GM12874 (cell line): Measurements from ENCODE around the gene ECE1.

ENCODE experiments used
- TF ChIP-seq, protein P1 (sequence below): IDR thresholded peaks from 2 replicates; pipeline ENCODE4 v1.5.1; 2011; ENCODE audit warnings: low read depth, mild to moderate bottlenecking, control low read depth, low read length, moderate library complexity; ENCODE audit not compliant: insufficient read depth

Gene ECE1

DNA sequence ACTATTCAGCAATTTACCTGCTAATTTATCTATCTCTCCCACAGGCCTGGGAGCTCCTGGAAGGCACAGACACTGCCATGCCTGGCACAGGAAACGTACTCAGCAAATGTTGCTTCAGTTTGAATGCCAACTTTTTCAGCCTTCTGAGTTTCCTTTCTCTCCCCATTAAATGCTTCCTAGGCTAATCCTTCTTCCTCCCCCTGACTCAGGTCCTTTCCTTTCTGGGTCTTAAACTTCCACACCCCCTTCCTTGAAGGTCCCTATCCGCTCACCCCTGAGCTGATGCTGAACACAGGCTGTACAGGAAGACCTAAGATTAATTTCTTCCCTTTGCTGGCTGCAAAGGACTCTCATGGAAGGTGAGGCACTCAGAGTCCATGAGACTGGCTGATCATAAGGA, 40.3 kb upstream of the ECE1 start:
- TF ChIP-seq, protein P1, sequence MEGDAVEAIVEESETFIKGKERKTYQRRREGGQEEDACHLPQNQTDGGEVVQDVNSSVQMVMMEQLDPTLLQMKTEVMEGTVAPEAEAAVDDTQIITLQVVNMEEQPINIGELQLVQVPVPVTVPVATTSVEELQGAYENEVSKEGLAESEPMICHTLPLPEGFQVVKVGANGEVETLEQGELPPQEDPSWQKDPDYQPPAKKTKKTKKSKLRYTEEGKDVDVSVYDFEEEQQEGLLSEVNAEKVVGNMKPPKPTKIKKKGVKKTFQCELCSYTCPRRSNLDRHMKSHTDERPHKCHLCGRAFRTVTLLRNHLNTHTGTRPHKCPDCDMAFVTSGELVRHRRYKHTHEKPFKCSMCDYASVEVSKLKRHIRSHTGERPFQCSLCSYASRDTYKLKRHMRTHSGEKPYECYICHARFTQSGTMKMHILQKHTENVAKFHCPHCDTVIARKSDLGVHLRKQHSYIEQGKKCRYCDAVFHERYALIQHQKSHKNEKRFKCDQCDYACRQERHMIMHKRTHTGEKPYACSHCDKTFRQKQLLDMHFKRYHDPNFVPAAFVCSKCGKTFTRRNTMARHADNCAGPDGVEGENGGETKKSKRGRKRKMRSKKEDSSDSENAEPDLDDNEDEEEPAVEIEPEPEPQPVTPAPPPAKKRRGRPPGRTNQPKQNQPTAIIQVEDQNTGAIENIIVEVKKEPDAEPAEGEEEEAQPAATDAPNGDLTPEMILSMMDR, result no peak

DNA sequence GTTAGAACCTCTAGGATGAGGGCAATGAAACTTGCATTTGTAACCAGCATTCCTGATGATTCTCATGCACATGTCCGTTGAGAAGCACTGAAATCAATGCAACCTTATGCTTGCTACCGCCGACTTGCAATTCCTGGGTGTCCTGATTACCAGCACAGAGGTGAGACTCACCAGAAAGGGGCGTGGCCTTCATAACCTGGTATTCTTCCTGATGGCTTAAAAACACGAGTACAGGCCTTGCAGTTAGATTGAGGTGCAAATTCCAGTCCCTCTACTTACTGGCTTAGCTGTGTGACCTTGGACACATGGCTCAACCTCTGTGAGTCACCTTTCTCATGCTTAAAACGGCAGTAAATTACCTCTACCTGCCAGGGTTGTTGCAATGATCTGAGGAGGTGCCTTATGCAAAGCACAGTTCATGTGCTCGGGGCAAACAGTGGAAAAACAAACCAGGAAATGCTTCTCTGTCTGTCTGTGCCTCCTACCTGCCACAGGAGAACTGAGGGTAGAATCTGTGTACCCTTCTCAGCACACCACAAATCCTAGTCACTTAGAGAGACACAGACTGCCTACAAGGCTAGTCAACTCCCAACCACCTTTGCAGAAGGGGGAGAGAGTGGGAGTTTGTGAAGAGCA, 39.1 kb upstream of the ECE1 start:
- TF ChIP-seq, protein P1, result no peak

DNA sequence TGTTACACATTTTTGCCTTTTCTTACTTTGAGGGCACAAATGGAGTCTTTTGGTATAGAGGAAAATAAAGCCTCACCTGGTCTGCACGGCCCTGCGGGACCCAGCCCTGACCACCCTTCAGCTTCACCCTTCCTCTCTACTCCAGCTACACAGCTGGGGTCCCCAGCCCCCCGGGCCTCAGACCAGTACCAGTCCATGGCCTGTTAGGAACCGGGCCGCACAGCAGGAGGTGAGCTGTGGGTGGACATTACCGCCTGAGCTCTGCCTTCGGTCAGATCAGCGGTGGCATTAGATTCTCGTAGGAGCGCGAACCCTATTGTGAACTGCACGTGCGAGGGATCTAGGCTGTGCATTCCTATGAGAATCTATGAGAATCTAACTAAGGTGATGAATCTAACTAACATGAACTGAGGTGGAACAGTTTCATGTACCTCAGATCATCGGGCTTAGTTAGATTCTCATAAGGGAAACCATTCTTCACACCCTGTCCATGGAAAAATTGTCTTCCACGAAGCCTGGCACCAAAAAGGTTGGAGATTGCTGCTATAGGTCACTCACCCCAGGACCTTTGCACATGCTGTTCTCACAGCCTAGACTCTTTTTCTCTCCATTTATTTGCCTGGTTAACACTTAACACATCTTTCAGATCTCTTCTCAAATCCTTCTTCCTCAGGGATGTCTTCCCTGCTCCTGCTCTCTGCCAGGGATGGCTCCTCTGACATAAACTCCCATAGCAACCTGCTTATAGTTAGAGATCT, 37.5 kb upstream of the ECE1 start:
- TF ChIP-seq, protein P1, result no peak

DNA sequence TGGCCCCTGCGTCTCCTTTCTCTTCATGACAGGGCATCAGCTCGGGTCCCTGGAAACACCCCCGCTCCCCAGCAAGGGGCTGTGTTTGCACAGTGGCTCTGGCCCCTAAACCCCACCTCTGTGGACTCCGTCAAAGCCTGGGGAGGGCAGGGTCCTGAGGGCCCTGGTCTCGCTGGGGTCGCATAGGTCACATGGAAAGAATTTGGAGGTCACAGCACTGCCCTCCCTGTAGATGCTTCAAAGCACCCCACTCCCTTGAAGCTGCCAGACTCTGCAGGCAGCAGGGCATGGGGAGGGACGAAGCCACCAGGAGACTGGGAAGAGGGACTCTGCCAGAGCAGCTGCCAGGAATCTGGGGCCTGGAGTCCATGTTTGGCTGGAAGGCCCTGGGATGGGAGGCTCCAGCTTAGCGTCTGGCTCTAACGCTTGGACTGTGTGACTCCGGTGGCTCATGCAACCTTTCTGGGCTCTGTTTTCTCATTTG, 36.6 kb upstream of the ECE1 start:
- TF ChIP-seq, protein P1, result no peak

DNA sequence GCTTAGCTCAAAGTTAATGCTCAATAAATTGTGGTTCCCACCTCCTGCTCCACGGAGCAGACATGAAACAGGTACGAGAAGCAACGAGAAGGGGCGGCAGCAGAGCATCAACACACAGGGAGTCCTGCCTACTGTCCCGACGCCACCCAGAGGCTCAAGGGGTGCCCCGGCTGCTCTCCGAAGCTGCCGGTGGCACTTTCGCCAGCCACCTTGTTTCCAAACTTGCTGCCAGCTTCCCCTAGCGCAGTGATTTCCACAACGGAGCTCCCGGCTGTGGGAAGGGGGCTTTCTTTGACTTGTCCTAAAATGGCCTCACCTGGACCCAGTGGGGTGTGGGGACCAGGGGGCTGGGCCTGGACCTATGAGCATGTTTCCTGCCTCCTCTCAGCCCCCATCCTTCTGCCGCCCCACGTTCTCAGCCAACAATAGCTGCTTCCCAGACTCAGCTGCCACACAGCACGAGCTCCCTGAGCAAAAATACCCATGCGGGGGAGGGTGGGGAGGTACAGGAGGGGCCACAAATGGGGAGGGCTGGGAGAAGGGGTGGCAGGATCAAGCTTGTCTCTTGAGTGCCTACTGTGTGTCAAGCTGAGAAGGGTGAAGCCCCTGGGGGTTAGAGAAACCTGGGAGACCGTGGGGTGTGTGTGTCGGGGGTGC, 35.6 kb upstream of the ECE1 start:
- TF ChIP-seq, protein P1, result no peak

DNA sequence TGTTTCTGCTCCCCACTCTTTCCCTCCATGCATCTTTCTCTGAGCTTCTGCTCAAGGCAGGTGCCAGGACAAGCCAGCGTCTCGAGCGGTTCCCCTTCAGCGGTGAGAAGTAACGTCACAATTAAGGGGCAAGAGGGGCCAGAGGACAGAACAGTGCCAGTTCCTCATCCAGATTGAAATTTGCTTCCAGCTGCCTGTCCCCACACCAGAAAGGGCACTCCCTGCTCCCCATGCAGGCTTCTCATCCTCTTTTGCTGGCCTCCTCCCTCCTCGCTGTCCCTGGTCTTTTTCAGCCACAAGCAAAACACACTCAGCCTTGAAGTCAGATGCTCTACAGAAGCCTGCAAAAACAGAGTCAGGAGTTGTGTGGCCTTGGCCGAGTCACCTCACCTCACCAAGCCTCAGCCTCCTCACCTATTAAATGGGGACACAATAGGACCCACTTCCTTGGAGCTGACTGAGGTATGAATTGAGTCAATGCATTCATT, 35.0 kb upstream of the ECE1 start:
- TF ChIP-seq, protein P1, result no peak

DNA sequence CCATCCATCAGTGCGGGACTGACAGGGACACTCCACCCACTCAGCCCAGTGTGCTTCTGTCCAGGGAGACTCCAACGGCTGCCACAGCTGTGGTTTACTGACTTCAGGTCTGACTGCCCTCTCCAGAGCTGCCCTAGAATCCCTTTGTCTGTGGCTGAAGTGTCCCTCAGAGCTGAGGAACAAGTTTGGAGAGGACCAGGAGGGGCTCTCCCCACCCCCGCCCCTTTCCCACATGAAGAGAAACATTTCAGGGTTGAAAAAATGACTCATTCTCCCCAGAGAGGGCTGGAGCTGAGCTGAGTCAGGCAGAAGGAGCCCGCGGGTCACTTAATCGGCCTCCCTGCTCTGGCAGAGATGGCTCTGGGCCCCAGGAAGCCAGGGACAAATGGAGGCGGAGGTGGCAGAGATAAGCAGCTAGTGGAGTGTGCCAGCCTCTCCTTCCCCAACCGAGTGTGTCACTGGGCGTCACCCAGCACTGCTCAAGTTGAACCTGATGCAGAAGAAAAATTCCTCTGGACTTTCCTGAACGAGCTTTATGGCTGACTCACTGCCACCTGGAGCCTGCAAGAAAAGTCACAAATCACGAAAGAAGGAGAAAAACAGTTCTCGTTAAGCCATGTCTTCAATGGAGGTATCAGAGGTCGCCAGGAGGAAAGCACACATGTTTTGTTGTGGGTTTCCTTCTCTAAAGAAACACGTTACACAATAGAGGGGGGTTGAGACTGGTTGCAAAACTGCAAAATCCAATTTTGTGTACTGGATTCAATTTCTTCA, 34.3 kb upstream of the ECE1 start:
- TF ChIP-seq, protein P1, result no peak
